A549 (cell line): Measurements from ENCODE around the gene ADD1. TPM values are rescaled to one million over a fixed set of nuclear protein-coding genes. Genes with fewer than 3 reads are reported as not detected.

Source experiments
- ATAC-seq, 2 experiments: fragments of 200-7000 bp in 1 of 2; fragments of >200 bp in 1 of 2; cut with Nextera tagmentation in 1 of 2; cut with Tn5 transposase in 1 of 2; 3 replicates each; pipeline versions ENCODE4 v1.8.0 to v1.9.1; 2018 to 2020; ENCODE audit warnings: mild to moderate bottlenecking in 1 of 2, moderate library complexity in 1 of 2
- CTCF ChIA-PET: fragments of 300-600 bp; sonication (Branson Sonifier 250); formaldehyde crosslinking; extraction: SDS; loops from one replicate; lab custom pipeline; 2021; ENCODE audit warnings: antibody characterized with exemption, inconsistent platforms; lab: Yijun Ruan, JAX
- POLR2A ChIA-PET: fragments of 350-600 bp; formaldehyde crosslinking; extraction: SDS; loops from one replicate; lab custom pipeline; 2021; ENCODE audit warnings: antibody characterized with exemption, inconsistent platforms; lab: Yijun Ruan, JAX
- DNase-seq, 2 experiments: peaks; one replicate each; pipeline versions ENCODE4 v3.0.0 to v3.0.0-alpha.2; 2011 to 2016; ENCODE audit warnings: low read depth in 1 of 2, low spot score in 1 of 2
- FAIRE-seq: peaks from 2 replicates; lab custom pipeline; 2011; peaks lifted over from hg19 to GRCh38; lab: Jason Lieb, UNC
- H3K27ac ChIP-seq, 2 experiments: fragments of >200 bp; sonication (Bioruptor Twin); formaldehyde crosslinking; 3 replicates each; pipeline ENCODE4 v1.5.1; 2016 to 2017
- H3K4me1 ChIP-seq: fragments of >200 bp; sonication (Bioruptor Twin); formaldehyde crosslinking; 3 replicates; pipeline ENCODE4 v1.6.1; 2016
- H3K4me2 ChIP-seq: fragments of >200 bp; sonication (Bioruptor Twin); formaldehyde crosslinking; 3 replicates; pipeline ENCODE4 v1.6.1; 2016
- H3K4me3 ChIP-seq: fragments of >200 bp; sonication (Bioruptor Twin); formaldehyde crosslinking; 3 replicates; pipeline ENCODE4 v1.5.1; 2016
- H3K9me3 ChIP-seq: fragments of >200 bp; sonication (Bioruptor Twin); formaldehyde crosslinking; 3 replicates; pipeline ENCODE4 v1.6.1; 2016
- BHLHE40 ChIP-seq: IDR thresholded peaks from 2 replicates; pipeline ENCODE4 v1.6.1; 2012; ENCODE audit warnings: low read depth, low read length, inconsistent platforms
- CBX8 ChIP-seq: fragments of 200-600 bp; sonication (generic); IDR thresholded peaks from 2 replicates; pipeline ENCODE4 v1.6.1; 2016
- CEBPB ChIP-seq, 2 experiments: fragments of >200 bp in 1 of 2; sonication (Bioruptor Twin) in 1 of 2; formaldehyde crosslinking in 1 of 2; IDR thresholded peaks; 2 replicates each; pipeline ENCODE4 v1.6.1; 2012 to 2016
- CHD2 ChIP-seq: fragments of 150-350 bp; IDR thresholded peaks from 2 replicates; pipeline ENCODE4 v1.6.1; 2014; ENCODE audit warnings: low read length; ENCODE audit not compliant: partially characterized antibody
- FOXS1 ChIP-seq: fragments of 250-450 bp; sonication (Bioruptor Pico); IDR thresholded peaks from 2 replicates; pipeline ENCODE4 v1.5.0; 2020; ENCODE audit warnings: mild to moderate bottlenecking, moderate library complexity
- HEYL ChIP-seq: fragments of 250-450 bp; sonication (Bioruptor Pico); IDR thresholded peaks from 2 replicates; pipeline ENCODE4 v1.8.0; 2021; ENCODE audit warnings: mild to moderate bottlenecking, moderate library complexity
- HOXB5 ChIP-seq: fragments of 250-450 bp; sonication (Bioruptor Pico); IDR thresholded peaks from 2 replicates; pipeline ENCODE4 v1.5.0; 2020; ENCODE audit warnings: mild to moderate bottlenecking, moderate library complexity
- JUNB ChIP-seq: fragments of >200 bp; sonication (Bioruptor Twin); formaldehyde crosslinking; IDR thresholded peaks from 2 replicates; pipeline ENCODE4 v1.6.1; 2016
- KDM1A ChIP-seq: fragments of 200-600 bp; sonication (generic); IDR thresholded peaks from 2 replicates; pipeline ENCODE4 v1.6.1; 2016; ENCODE audit warnings: low read depth, mild to moderate bottlenecking
- MAZ ChIP-seq: fragments of 150-350 bp; IDR thresholded peaks from 2 replicates; pipeline ENCODE4 v1.6.1; 2014; ENCODE audit warnings: antibody characterized with exemption, low read depth, low read length, borderline replicate concordance
- MYC ChIP-seq: IDR thresholded peaks from 2 replicates; pipeline ENCODE4 v1.6.1; 2012; ENCODE audit warnings: mild to moderate bottlenecking, inconsistent platforms, low read length, improper control_type of control experiment, borderline replicate concordance
- NPAS2 ChIP-seq: fragments of 250-450 bp; sonication (Bioruptor Pico); IDR thresholded peaks from 2 replicates; pipeline ENCODE4 v1.8.0; 2022; ENCODE audit warnings: mild to moderate bottlenecking, moderate library complexity, borderline replicate concordance
- PHF8 ChIP-seq: fragments of 200-600 bp; sonication (generic); IDR thresholded peaks from 2 replicates; pipeline ENCODE4 v1.6.1; 2016; ENCODE audit warnings: low read depth, mild to moderate bottlenecking, antibody characterized with exemption, moderate library complexity, borderline replicate concordance
- RNF2 ChIP-seq: fragments of 200-600 bp; sonication (generic); IDR thresholded peaks from 2 replicates; pipeline ENCODE4 v1.6.1; 2016; ENCODE audit warnings: low read depth, mild to moderate bottlenecking, antibody characterized with exemption, moderate library complexity, borderline replicate concordance
- SMC3 ChIP-seq: fragments of >200 bp; sonication (Bioruptor Twin); formaldehyde crosslinking; IDR thresholded peaks from 3 replicates; pipeline ENCODE4 v1.6.1; 2018; ENCODE audit warnings: inconsistent platforms
- TFCP2L1 ChIP-seq: fragments of 250-450 bp; sonication (Bioruptor Pico); IDR thresholded peaks from 2 replicates; pipeline ENCODE4 v1.5.0; 2021; ENCODE audit warnings: mild to moderate bottlenecking
- TP53 ChIP-seq: fragments of 250-450 bp; sonication (Bioruptor Pico); IDR thresholded peaks from 2 replicates; pipeline ENCODE4 v1.5.0; 2021; ENCODE audit warnings: mild to moderate bottlenecking, moderate library complexity
- ZC3H11A ChIP-seq: fragments of 450-650 bp; IDR thresholded peaks from 2 replicates; pipeline ENCODE4 v1.6.1; 2014; ENCODE audit warnings: antibody characterized with exemption, mild to moderate bottlenecking
- ZNF302 ChIP-seq: fragments of 250-450 bp; sonication (Bioruptor Pico); IDR thresholded peaks from 2 replicates; pipeline ENCODE4 v1.9.0; 2021; ENCODE audit warnings: inconsistent platforms, mild to moderate bottlenecking, moderate library complexity
- WGBS: methylation state at CpG from one replicate; pipeline ENCODE4 v1.1.6; 2017; ENCODE audit errors: missing lambda C conversion rate; 5-methylcytosine and 5-hydroxymethylcytosine counted together
- polyA plus RNA-seq, 4 experiments: library from polyadenylated mRNA; depleted of rRNA in 3 of 4; stranded (reverse); fragments of >200 nt; fragmentation: RNase III in 1 of 4; extraction: RNeasy Plus Mini Kit Qiagen cat#74134 plus additional on column Dnase treatment in 1 of 4; gene quantifications; 2 replicates in 3 of 4; 3 replicates in 1 of 4; pipeline ENCODE4 v1.2.3, GENCODE V29; 2011 to 2017
- TF ChIP-seq, protein P1 (sequence below): IDR thresholded peaks from 2 replicates; pipeline ENCODE4 v1.6.1; 2012; ENCODE audit warnings: low read depth, borderline replicate concordance
- TF ChIP-seq, protein P2 (sequence below): fragments of >200 bp; sonication (Bioruptor Twin); formaldehyde crosslinking; IDR thresholded peaks from 2 replicates; pipeline ENCODE4 v1.6.1; 2016
- TF ChIP-seq, protein P3 (sequence below): IDR thresholded peaks from 2 replicates; pipeline ENCODE4 v1.6.1; 2012
- TF ChIP-seq, protein P4 (sequence below): fragments of 150-350 bp; IDR thresholded peaks from 2 replicates; pipeline ENCODE4 v1.6.1; 2014; ENCODE audit warnings: low read depth, mild to moderate bottlenecking, low read length
- TF ChIP-seq, protein P5 (sequence below): fragments of 450-650 bp; IDR thresholded peaks from 2 replicates; pipeline ENCODE4 v1.6.1; 2014; ENCODE audit warnings: antibody characterized with exemption

Gene ADD1
- polyA plus RNA-seq, 2 of the 4 experiments (the other 2 are of a cell fraction): 59.7 to 60.3 TPM

DNA sequence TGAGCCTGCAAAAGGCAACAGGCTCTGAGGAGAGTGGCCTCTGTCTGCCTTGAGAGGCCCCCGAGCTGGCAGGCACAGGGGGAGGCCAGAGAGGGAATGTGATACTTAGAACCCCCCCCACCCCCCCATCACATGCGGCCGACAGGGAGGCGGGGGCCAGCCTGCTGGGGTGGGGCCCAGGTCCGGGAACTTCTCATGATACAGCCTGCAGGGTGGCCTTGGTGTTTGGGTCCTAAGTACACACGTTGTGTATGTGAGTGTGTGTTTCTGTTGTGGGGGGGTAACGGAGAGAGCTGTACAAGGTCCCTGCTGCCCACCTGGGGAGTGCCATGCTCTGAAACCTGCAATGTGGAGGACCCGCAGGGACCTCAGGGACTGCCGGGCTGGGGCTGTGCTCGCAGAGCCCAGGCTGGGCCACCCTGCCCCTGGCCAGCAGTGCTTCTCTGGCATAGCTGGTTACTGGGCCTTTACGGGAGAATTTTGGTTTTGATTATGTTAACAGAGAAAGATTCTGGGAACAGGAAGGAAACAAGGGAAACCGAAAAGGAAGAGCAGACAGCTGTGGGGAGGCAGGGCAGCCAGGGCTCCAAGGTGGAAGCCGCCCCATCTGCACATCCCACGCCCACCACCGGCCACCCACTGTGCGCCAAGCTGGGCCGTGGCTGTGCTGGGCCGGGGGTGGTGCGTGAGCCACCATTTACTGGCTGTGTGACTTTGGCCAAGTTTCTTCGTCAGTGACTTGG is 30.9 kb upstream of the ADD1 start:
- Histone ChIP-seq H3K9me3 (no peaks in the 10 kb centered on the region), H3K27ac (peak overlapping the region in 1 of 2 experiments; percentile 35; a peak in 1 of 6 replicates), H3K4me3 (no peak overlapping the region), H3K4me2 (no peak overlapping the region), H3K4me1 (no peaks in the 10 kb centered on the region)
- POLR2A ChIA-PET: no interaction called here
- CTCF ChIA-PET: no interaction called here
- TF ChIP-seq KDM1A (no peak), ZC3H11A (no peak), TFCP2L1 (CRISPR knock-in tag) (no peak), TP53 (CRISPR knock-in tag) (no peak), FOXS1 (CRISPR knock-in tag) (no peak), MYC (no peak), HEYL (CRISPR knock-in tag) (no peak), NPAS2 (CRISPR knock-in tag) (no peak)
- TF ChIP-seq, protein P1, sequence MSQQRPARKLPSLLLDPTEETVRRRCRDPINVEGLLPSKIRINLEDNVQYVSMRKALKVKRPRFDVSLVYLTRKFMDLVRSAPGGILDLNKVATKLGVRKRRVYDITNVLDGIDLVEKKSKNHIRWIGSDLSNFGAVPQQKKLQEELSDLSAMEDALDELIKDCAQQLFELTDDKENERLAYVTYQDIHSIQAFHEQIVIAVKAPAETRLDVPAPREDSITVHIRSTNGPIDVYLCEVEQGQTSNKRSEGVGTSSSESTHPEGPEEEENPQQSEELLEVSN: no peak
- TF ChIP-seq, protein P2, sequence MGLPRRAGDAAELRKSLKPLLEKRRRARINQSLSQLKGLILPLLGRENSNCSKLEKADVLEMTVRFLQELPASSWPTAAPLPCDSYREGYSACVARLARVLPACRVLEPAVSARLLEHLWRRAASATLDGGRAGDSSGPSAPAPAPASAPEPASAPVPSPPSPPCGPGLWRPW: no peak
- DNase-seq (no peak), FAIRE-seq (no peak), ATAC-seq (no peak)
- WGBS: 82% methylated on average over 11 of the region's 20 CpGs

DNA sequence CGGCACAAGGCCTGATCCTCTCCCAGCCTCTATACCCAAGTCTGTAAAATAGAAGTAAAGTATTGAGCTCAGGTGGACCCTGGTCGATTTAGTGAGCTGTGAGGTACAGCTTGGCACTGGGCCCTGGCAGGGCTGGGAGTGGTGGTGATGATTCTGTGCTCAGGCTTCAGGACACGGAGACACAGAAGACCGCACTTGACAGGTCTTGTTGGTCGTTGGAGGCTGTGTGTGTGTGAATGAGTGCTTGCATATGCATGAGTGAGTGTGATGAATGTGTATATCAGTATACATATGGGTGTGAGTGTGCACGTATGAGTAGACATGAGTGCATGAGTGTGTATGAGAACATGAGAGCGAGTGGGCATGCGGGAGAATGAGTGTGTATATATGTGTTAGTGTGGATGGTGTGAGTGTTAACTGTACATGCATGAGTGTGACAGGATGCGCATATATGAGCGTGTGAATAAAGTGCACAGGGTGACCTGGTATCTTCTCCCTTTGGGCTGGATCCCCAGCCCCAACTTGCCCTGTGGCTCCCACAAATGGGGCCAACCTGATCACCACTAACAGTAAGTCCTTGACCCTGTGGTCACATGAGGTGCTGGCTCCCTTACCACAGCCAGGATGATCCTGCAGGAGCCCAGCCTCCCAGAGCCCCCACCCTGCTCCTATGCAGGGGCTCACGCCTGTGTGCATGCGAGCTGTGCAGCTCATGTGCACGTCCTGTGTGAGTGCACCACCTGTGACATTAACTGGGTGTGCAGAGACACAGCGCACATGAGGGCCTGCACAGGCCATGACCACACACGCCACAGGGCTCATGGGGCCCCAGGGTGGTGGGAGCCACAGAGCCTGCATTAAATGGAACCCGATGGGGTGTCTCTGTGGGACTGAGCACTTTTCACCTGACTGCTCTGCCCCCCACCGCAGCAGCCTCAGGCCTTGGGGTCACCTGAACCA is 29.9 kb upstream of the ADD1 start:
- Histone ChIP-seq H3K4me3 (no peak overlapping the region), H3K9me3 (no peaks in the 10 kb centered on the region), H3K27ac (no peak overlapping the region), H3K4me1 (no peaks in the 10 kb centered on the region), H3K4me2 (no peak overlapping the region)
- no peak for FAIRE-seq
- ChIA-PET POLR2A (no interaction called here), CTCF (no interaction called here)
- ATAC-seq: no peak
- no peak for TF ChIP-seq JUNB
- TF ChIP-seq CEBPB (IDR thresholded peaks at IDR 0.05): no peak
- TF ChIP-seq SMC3: no peak
- TF ChIP-seq CBX8: no peak
- no peak for TF ChIP-seq RNF2
- TF ChIP-seq, protein P3, sequence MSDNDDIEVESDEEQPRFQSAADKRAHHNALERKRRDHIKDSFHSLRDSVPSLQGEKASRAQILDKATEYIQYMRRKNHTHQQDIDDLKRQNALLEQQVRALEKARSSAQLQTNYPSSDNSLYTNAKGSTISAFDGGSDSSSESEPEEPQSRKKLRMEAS: no peak
- no peak for TF ChIP-seq MAZ
- no peak for TF ChIP-seq KDM1A
- TF ChIP-seq, protein P4, sequence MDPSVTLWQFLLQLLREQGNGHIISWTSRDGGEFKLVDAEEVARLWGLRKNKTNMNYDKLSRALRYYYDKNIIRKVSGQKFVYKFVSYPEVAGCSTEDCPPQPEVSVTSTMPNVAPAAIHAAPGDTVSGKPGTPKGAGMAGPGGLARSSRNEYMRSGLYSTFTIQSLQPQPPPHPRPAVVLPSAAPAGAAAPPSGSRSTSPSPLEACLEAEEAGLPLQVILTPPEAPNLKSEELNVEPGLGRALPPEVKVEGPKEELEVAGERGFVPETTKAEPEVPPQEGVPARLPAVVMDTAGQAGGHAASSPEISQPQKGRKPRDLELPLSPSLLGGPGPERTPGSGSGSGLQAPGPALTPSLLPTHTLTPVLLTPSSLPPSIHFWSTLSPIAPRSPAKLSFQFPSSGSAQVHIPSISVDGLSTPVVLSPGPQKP: no peak
- TF ChIP-seq NPAS2 (CRISPR knock-in tag): no peak
- TF ChIP-seq CHD2: no peak
- TF ChIP-seq, protein P2: no peak
- TF ChIP-seq BHLHE40: no peak
- no peak for TF ChIP-seq PHF8
- TF ChIP-seq ZNF302 (CRISPR knock-in tag): no peak
- TF ChIP-seq HOXB5 (CRISPR knock-in tag): no peak
- TF ChIP-seq, protein P5, sequence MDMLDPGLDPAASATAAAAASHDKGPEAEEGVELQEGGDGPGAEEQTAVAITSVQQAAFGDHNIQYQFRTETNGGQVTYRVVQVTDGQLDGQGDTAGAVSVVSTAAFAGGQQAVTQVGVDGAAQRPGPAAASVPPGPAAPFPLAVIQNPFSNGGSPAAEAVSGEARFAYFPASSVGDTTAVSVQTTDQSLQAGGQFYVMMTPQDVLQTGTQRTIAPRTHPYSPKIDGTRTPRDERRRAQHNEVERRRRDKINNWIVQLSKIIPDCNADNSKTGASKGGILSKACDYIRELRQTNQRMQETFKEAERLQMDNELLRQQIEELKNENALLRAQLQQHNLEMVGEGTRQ: no peak
- WGBS: 86% methylated on average over 9 of the region's 17 CpGs
- DNase-seq: no peak
